Measurements from ENCODE around the gene TMEM86A. TPM values are rescaled to one million over a fixed set of nuclear protein-coding genes. Genes with fewer than 3 reads are reported as not detected.

The TMEM86A gene
- total RNA-seq, 1 donor from 2014 or later = 0.53 TPM

- H3K36me3 ChIP-seq (ENCODE audit: control insufficient read depth, insufficient read depth, low read length) = no peaks in the 10 kb centered on the region
- TF ChIP-seq CTCF (IDR thresholded peaks at IDR 0.05; ENCODE audit: insufficient read depth, low read length, severe bottlenecking) = no peak
- no peak overlapping the region for H3K4me3 ChIP-seq (ENCODE audit: low read depth, low read length)
- DNase-seq (ENCODE audit: low read depth) (no peak), FAIRE-seq (no peak)
- no peaks in the 10 kb centered on the region for H3K27me3 ChIP-seq (ENCODE audit: control insufficient read depth, insufficient read depth, low read length)
Measured at GRCh38 chr11:18714443-18714780, 15.8 kb downstream of the TMEM86A start.

- no peak overlapping the region for H3K4me3 ChIP-seq (ENCODE audit: low read depth, low read length)
- TF ChIP-seq CTCF (IDR thresholded peaks at IDR 0.05; ENCODE audit: insufficient read depth, low read length, severe bottlenecking) = no peak
- no peaks in the 10 kb centered on the region for H3K36me3 ChIP-seq (ENCODE audit: control insufficient read depth, insufficient read depth, low read length)
- no peak for DNase-seq (ENCODE audit: low read depth)
- peak; percentile 50 for FAIRE-seq
- H3K27me3 ChIP-seq (ENCODE audit: control insufficient read depth, insufficient read depth, low read length) = no peaks in the 10 kb centered on the region
Measured at GRCh38 chr11:18715476-18715875, 16.9 kb downstream of the TMEM86A start.

- Histone ChIP-seq H3K27me3 (ENCODE audit: control insufficient read depth, insufficient read depth, low read length) (no peaks in the 10 kb centered on the region), H3K4me3 (ENCODE audit: low read depth, low read length) (no peak overlapping the region), H3K36me3 (ENCODE audit: control insufficient read depth, insufficient read depth, low read length) (no peaks in the 10 kb centered on the region)
- DNase-seq (ENCODE audit: low read depth) (peak; percentile 31), FAIRE-seq (no peak)
- no peak for TF ChIP-seq CTCF (IDR thresholded peaks at IDR 0.05; ENCODE audit: insufficient read depth, low read length, severe bottlenecking)
Measured at GRCh38 chr11:18720091-18720807, 21.7 kb downstream of the TMEM86A start.

- H3K4me3 ChIP-seq (ENCODE audit: low read depth, low read length) = peak overlapping the region; percentile 35
- peak; percentile 60 for DNase-seq (ENCODE audit: low read depth)
- no peak for FAIRE-seq
Measured at GRCh38 chr11:18720808-18721560, 22.4 kb downstream of the TMEM86A start.

GRCh38 chr11:18721561-18722292 is 23.1 kb downstream of the TMEM86A start:
- FAIRE-seq (no peak), DNase-seq (ENCODE audit: low read depth) (peak; percentile 57)
- H3K36me3 ChIP-seq (ENCODE audit: control insufficient read depth, insufficient read depth, low read length) = no peaks in the 10 kb centered on the region
- TF ChIP-seq CTCF (IDR thresholded peaks at IDR 0.05; ENCODE audit: insufficient read depth, low read length, severe bottlenecking) = peak; percentile 85
- H3K4me3 ChIP-seq (ENCODE audit: low read depth, low read length) = peak overlapping the region; percentile 35
- no peaks in the 10 kb centered on the region for H3K27me3 ChIP-seq (ENCODE audit: control insufficient read depth, insufficient read depth, low read length)

More at GRCh38 chr11:18720808-18721560, 22.4 kb downstream of the TMEM86A start:
- Histone ChIP-seq H3K27me3 (ENCODE audit: control insufficient read depth, insufficient read depth, low read length) (no peaks in the 10 kb centered on the region), H3K36me3 (ENCODE audit: control insufficient read depth, insufficient read depth, low read length) (no peaks in the 10 kb centered on the region)
- no peak for TF ChIP-seq CTCF (IDR thresholded peaks at IDR 0.05; ENCODE audit: insufficient read depth, low read length, severe bottlenecking)
